ENCODE measurements around the gene SLC35G6. TPM values are rescaled to one million over a fixed set of nuclear protein-coding genes. Genes with fewer than 3 reads are reported as not detected.

The SLC35G6 gene
- total RNA-seq, 4 donors from 2014 or later = not detected

- Histone ChIP-seq H3K4me1 (no peaks in the 10 kb centered on the region), H3K27me3 (no peaks in the 10 kb centered on the region), H3K9me3 (no peaks in the 10 kb centered on the region), H3K36me3 (peaks cover 70% of the 10 kb centered on the region), H3K27ac (no peak overlapping the region), H3K4me3 (no peak overlapping the region)
- DNase-seq (ENCODE audit: low spot score in 2 of 2) = no peak
- no peak for TF ChIP-seq CTCF (IDR thresholded peaks at IDR 0.05)
- TF ChIP-seq POLR2AphosphoS5 (IDR thresholded peaks at IDR 0.05) = no peak
- TF ChIP-seq EP300 (IDR thresholded peaks at IDR 0.05) = no peak
- TF ChIP-seq POLR2A (IDR thresholded peaks at IDR 0.05) = no peak
- 98% methylated on average over 11 of the region's 14 CpGs for WGBS
Observed at GRCh38 chr17:7497636-7498035, 16.4 kb downstream of the SLC35G6 start.

DNA sequence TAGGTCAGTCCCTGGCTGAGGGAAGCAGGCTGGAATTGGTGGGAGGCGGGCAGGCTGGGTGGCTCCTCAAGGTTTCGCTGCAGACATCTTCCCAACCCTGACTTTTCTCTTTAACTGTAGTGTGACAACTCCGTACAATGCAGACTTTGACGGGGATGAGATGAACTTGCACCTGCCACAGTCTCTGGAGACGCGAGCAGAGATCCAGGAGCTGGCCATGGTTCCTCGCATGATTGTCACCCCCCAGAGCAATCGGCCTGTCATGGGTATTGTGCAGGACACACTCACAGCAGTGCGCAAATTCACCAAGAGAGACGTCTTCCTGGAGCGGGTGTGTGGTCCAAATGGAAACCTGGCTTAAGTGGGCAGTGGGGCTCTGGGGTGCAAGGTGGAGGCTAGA is 17.9 kb downstream of the SLC35G6 start:
- Histone ChIP-seq H3K4me3 (no peak overlapping the region), H3K27me3 (no peaks in the 10 kb centered on the region), H3K36me3 (peaks cover 85% of the 10 kb centered on the region), H3K27ac (no peak overlapping the region), H3K9me3 (no peaks in the 10 kb centered on the region), H3K4me1 (no peaks in the 10 kb centered on the region)
- no peak for DNase-seq (ENCODE audit: low spot score in 2 of 2)
- TF ChIP-seq POLR2AphosphoS5 (IDR thresholded peaks at IDR 0.05) = no peak
- no peak for TF ChIP-seq CTCF (IDR thresholded peaks at IDR 0.05)
- no peak for TF ChIP-seq EP300 (IDR thresholded peaks at IDR 0.05)
- no peak for TF ChIP-seq POLR2A (IDR thresholded peaks at IDR 0.05)
- WGBS = 85% methylated on average over 11 of the region's 11 CpGs

GRCh38 chr17:7501729-7502128 is 20.5 kb downstream of the SLC35G6 start:
- no peak overlapping the region for H3K4me3 ChIP-seq
- H3K27me3 ChIP-seq = no peaks in the 10 kb centered on the region
- no peaks in the 10 kb centered on the region for H3K4me1 ChIP-seq
- no peak for DNase-seq (ENCODE audit: low spot score in 2 of 2)
- H3K9me3 ChIP-seq = no peaks in the 10 kb centered on the region
- TF ChIP-seq POLR2A (IDR thresholded peaks at IDR 0.05) (no peak), CTCF (IDR thresholded peaks at IDR 0.05) (no peak), EP300 (IDR thresholded peaks at IDR 0.05) (no peak), POLR2AphosphoS5 (IDR thresholded peaks at IDR 0.05) (no peak)
- WGBS = 81% methylated on average over 14 of the region's 14 CpGs
- no peak overlapping the region for H3K27ac ChIP-seq
- H3K36me3 ChIP-seq = peaks cover 100% of the 10 kb centered on the region

DNA sequence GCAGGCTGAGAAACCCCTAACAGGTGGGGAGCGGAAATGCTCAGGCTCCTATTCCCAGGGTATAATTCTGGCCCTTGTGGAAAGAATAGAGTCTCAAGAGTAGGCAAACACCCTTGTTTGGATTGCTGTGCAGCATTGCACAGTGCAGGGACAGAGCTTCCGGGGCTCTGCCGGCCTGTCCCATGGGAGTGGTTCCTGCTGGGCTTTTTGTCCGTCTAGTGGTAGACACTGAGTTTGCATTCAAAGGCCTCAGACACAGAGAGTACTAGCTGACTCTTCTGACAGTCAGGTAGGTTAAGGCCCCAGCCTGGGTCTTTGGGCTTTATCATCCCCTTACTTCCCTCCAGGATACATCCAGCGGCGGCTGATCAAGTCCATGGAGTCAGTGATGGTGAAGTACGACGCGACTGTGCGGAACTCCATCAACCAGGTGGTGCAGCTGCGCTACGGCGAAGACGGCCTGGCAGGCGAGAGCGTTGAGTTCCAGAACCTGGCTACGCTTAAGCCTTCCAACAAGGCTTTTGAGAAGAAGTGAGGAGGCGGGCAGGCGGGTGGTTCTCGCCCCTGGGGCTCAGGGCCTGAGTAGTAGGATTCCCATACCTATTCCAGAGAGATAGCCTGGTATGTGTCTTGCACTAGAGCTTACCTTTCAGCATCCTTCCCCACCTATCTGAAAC is 21.1 kb downstream of the SLC35G6 start:
- Histone ChIP-seq H3K27ac (no peak overlapping the region), H3K9me3 (no peaks in the 10 kb centered on the region), H3K36me3 (peaks cover 100% of the 10 kb centered on the region), H3K4me3 (no peak overlapping the region), H3K27me3 (no peaks in the 10 kb centered on the region), H3K4me1 (no peaks in the 10 kb centered on the region)
- 90% methylated on average over 16 of the region's 20 CpGs for WGBS
- no peak for DNase-seq (ENCODE audit: low spot score in 2 of 2)
- TF ChIP-seq POLR2AphosphoS5 (IDR thresholded peaks at IDR 0.05) = no peak
- TF ChIP-seq POLR2A (IDR thresholded peaks at IDR 0.05) = no peak
- no peak for TF ChIP-seq EP300 (IDR thresholded peaks at IDR 0.05)
- TF ChIP-seq CTCF (IDR thresholded peaks at IDR 0.05) = no peak

GRCh38 chr17:7502987-7503386 is 21.7 kb downstream of the SLC35G6 start:
- DNase-seq (ENCODE audit: low spot score in 2 of 2) = no peak
- no peak overlapping the region for H3K27ac ChIP-seq
- no peaks in the 10 kb centered on the region for H3K9me3 ChIP-seq
- no peaks in the 10 kb centered on the region for H3K27me3 ChIP-seq
- H3K4me1 ChIP-seq = no peaks in the 10 kb centered on the region
- TF ChIP-seq CTCF (IDR thresholded peaks at IDR 0.05) (no peak), POLR2AphosphoS5 (IDR thresholded peaks at IDR 0.05) (no peak), EP300 (IDR thresholded peaks at IDR 0.05) (no peak), POLR2A (IDR thresholded peaks at IDR 0.05) (no peak)
- H3K36me3 ChIP-seq = peaks cover 99% of the 10 kb centered on the region
- no peak overlapping the region for H3K4me3 ChIP-seq
- WGBS = 87% methylated on average over 13 of the region's 14 CpGs
